HL-60/S4 treated with retinoic acid at 250 ng/mL for 4 days and 3 days (cell line): ENCODE measurements around the gene HS3ST3B1.

Experiments
- in situ Hi-C: fragments of 300-500 bp; cut with MboI; formaldehyde crosslinking; loops from 2 replicates; pipeline ENCODE4 v1.7.0; 2022; ENCODE audit warnings: low sequenced_read_pairs

The HS3ST3B1 gene

GRCh38 chr17:14300575-14301278, at the start of gene HS3ST3B1:
TSS of gene HS3ST3B1 (plus strand) at chr17:14301081. CDS start at chr17:14301519, 438 bp downstream.
- in situ Hi-C loops = loop anchor here (25.0 kb wide), 2 partner anchors 637 to 713 kb away; no protein-coding TSS in a partner anchor

- in situ Hi-C loops = no loop called here
Observed at GRCh38 chr17:14261406-14261805, 39.5 kb upstream of the HS3ST3B1 start.

- in situ Hi-C loops = no loop called here
Observed at GRCh38 chr17:14268264-14268663, 32.6 kb upstream of the HS3ST3B1 start.

- in situ Hi-C loops = no loop called here
Observed at GRCh38 chr17:14269473-14269872, 31.4 kb upstream of the HS3ST3B1 start.

- in situ Hi-C loops = no loop called here
Observed at GRCh38 chr17:14270508-14270907, 30.4 kb upstream of the HS3ST3B1 start.

GRCh38 chr17:14276535-14277250, 24.2 kb upstream of the HS3ST3B1 start:
- in situ Hi-C loops = no loop called here

- in situ Hi-C loops = no loop called here
Observed at GRCh38 chr17:14281530-14281929, 19.4 kb upstream of the HS3ST3B1 start.

- in situ Hi-C loops = no loop called here
Observed at GRCh38 chr17:14282726-14283125, 18.2 kb upstream of the HS3ST3B1 start.

- in situ Hi-C loops = no loop called here
Observed at GRCh38 chr17:14289162-14289561, 11.7 kb upstream of the HS3ST3B1 start.

- in situ Hi-C loops = no loop called here
Observed at GRCh38 chr17:14294876-14295275, 6.0 kb upstream of the HS3ST3B1 start.

- in situ Hi-C loops = no loop called here
Observed at GRCh38 chr17:14295676-14296075, 5.2 kb upstream of the HS3ST3B1 start.

- in situ Hi-C loops = no loop called here
Observed at GRCh38 chr17:14296166-14296910, 4.5 kb upstream of the HS3ST3B1 start.

- in situ Hi-C loops = no loop called here
Observed at GRCh38 chr17:14297161-14297851, 3.6 kb upstream of the HS3ST3B1 start.

- in situ Hi-C loops = no loop called here
Observed at GRCh38 chr17:14298221-14298946, 2.5 kb upstream of the HS3ST3B1 start.

- in situ Hi-C loops = no loop called here
Observed at GRCh38 chr17:14298947-14299279, 2.0 kb upstream of the HS3ST3B1 start.

GRCh38 chr17:14299280-14300141, 1.4 kb upstream of the HS3ST3B1 start:
- in situ Hi-C loops = loop anchor here (25.0 kb wide), 2 partner anchors 638 to 712 kb away; no protein-coding TSS in a partner anchor

- in situ Hi-C loops = loop anchor here (25.0 kb wide), 2 partner anchors 636 to 714 kb away; no protein-coding TSS in a partner anchor
Observed at GRCh38 chr17:14301279-14302090, 604 bp downstream of the HS3ST3B1 start.

- in situ Hi-C loops = loop anchor here (25.0 kb wide), 2 partner anchors 635 to 715 kb away; no protein-coding TSS in a partner anchor
Observed at GRCh38 chr17:14302091-14302430, 1.2 kb downstream of the HS3ST3B1 start.
